SK-N-SH treated with all-trans-retinoic acid at 6 μM for 48 hours (cell line): ENCODE data around the gene ASB6.

Source experiments
- BACH2 ChIP-seq: fragments of 250-450 bp; sonication (Bioruptor Pico); IDR thresholded peaks from 2 replicates; pipeline ENCODE4 v1.9.0; 2021; ENCODE audit warnings: mild to moderate bottlenecking, borderline replicate concordance
- RARB ChIP-seq: fragments of 250-450 bp; sonication (Bioruptor Pico); IDR thresholded peaks from 2 replicates; pipeline ENCODE4 v1.8.0; 2021; ENCODE audit warnings: mild to moderate bottlenecking, moderate library complexity
- ZFP30 ChIP-seq: fragments of 450-650 bp; formaldehyde crosslinking; IDR thresholded peaks from 2 replicates; pipeline ENCODE4 v1.5.0; 2022; ENCODE audit warnings: mild to moderate bottlenecking, moderate library complexity
- ZNF8 ChIP-seq: fragments of 450-650 bp; formaldehyde crosslinking; IDR thresholded peaks from 2 replicates; pipeline ENCODE4 v1.5.0; 2020; ENCODE audit warnings: mild to moderate bottlenecking, moderate library complexity
- TF ChIP-seq, protein P1 (sequence below): fragments of 250-450 bp; sonication (Bioruptor Pico); IDR thresholded peaks from 2 replicates; pipeline ENCODE4 v1.8.0; 2020; ENCODE audit warnings: mild to moderate bottlenecking, moderate library complexity, borderline replicate concordance

DNA sequence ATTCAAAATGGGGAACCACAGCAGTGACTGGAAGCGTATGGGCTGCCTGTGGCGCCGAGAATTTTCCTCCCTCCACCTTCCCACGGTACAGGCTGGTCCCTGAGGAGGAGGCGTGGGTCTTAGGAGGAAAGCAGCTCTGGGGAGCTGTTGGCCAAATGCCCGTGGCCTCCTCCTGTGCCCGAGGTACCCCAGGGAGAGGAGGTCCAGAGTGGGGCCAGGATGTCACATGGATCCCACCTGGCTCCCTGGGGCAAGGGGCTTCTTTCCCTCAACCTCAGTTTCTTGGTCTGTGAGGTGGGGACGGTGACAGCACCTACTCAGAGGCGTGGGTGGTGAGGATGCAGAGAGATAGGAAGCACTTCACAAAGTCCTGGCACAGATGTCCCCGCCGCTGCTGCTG lies 40.0 kb upstream of the ASB6 start:
- TF ChIP-seq ZFP30 (no peak), ZNF8 (CRISPR knock-in tag) (no peak), RARB (CRISPR knock-in tag) (no peak), BACH2 (CRISPR knock-in tag) (no peak)
- TF ChIP-seq, protein P1, sequence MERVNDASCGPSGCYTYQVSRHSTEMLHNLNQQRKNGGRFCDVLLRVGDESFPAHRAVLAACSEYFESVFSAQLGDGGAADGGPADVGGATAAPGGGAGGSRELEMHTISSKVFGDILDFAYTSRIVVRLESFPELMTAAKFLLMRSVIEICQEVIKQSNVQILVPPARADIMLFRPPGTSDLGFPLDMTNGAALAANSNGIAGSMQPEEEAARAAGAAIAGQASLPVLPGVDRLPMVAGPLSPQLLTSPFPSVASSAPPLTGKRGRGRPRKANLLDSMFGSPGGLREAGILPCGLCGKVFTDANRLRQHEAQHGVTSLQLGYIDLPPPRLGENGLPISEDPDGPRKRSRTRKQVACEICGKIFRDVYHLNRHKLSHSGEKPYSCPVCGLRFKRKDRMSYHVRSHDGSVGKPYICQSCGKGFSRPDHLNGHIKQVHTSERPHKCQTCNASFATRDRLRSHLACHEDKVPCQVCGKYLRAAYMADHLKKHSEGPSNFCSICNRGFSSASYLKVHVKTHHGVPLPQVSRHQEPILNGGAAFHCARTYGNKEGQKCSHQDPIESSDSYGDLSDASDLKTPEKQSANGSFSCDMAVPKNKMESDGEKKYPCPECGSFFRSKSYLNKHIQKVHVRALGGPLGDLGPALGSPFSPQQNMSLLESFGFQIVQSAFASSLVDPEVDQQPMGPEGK = no peak
